Common myeloid progenitor, CD34-positive (primary cell): ENCODE results near the gene SEC23IP.
A peak's percentile ranks its signal among the peaks of the same experiment; 100 is the strongest.

Experiments
- CTCF ChIA-PET: fragments of 350-600 bp; sonication (Branson Sonifier 250); formaldehyde crosslinking; loops from one replicate; lab custom pipeline; 2021; ENCODE audit warnings: antibody characterized with exemption; lab: Charles Lee
- POLR2A ChIA-PET: fragments of 350-600 bp; sonication (Branson Sonifier 250); formaldehyde crosslinking; loops from one replicate; lab custom pipeline; 2021; ENCODE audit warnings: antibody characterized with exemption; lab: Charles Lee
- DNase-seq, 3 donors: peaks; one replicate each; pipeline versions ENCODE4 v3.0.0 to v3.0.0-alpha.2; 2013
- H3K27ac ChIP-seq, 2 experiments: 1 replicate in 1 of 2; 2 replicates in 1 of 2; pipeline ENCODE4 v1.7.0; 2013; ENCODE audit warnings: inconsistent platforms in 2 of 2, low read length in 2 of 2, mild to moderate bottlenecking in 2 of 2, low read depth in 1 of 2, moderate library complexity in 1 of 2; ENCODE audit not compliant: severe bottlenecking in 2 of 2, insufficient read depth in 1 of 2, poor library complexity in 1 of 2
- H3K27me3 ChIP-seq, 5 experiments: replicated peaks in 2 of 5; 1 replicate in 3 of 5; 2 replicates in 2 of 5; pipeline versions ENCODE4 v1.6.1 to v1.7.0; 2013; ENCODE audit warnings: low read length in 4 of 5, mild to moderate bottlenecking in 2 of 5, moderate library complexity in 2 of 5, inconsistent platforms in 1 of 5; ENCODE audit not compliant: insufficient read depth in 5 of 5, control insufficient read depth in 4 of 5
- H3K36me3 ChIP-seq, 4 experiments: 1 replicate in 2 of 4; 2 replicates in 2 of 4; pipeline versions ENCODE4 v1.6.1 to v1.7.0; 2013; ENCODE audit warnings: low read length in 3 of 4, control low read depth in 1 of 4, mild to moderate bottlenecking in 1 of 4; ENCODE audit not compliant: control insufficient read depth in 4 of 4, insufficient read depth in 4 of 4
- H3K4me1 ChIP-seq, 4 experiments: 1 replicate in 3 of 4; 2 replicates in 1 of 4; pipeline versions ENCODE4 v1.6.1 to v1.7.1; 2013; ENCODE audit warnings: low read length in 3 of 4, mild to moderate bottlenecking in 3 of 4, control low read depth in 1 of 4, inconsistent platforms in 1 of 4, moderate library complexity in 1 of 4; ENCODE audit not compliant: control insufficient read depth in 4 of 4, insufficient read depth in 4 of 4; ENCODE audit errors: control extremely low read depth in 1 of 4
- H3K4me3 ChIP-seq, 7 experiments: 1 replicate in 4 of 7; 2 replicates in 3 of 7; pipeline versions ENCODE4 v1.5.1 to v1.7.0; 2013; ENCODE audit warnings: mild to moderate bottlenecking in 7 of 7, low read length in 6 of 7, moderate library complexity in 6 of 7, inconsistent platforms in 2 of 7, low read depth in 2 of 7, control low read depth in 1 of 7; ENCODE audit not compliant: insufficient read depth in 4 of 7, control insufficient read depth in 1 of 7; ENCODE audit errors: extremely low read depth in 1 of 7
- H3K9me3 ChIP-seq, 5 experiments: 1 replicate in 4 of 5; 2 replicates in 1 of 5; pipeline versions ENCODE4 v1.6.1 to v1.7.1; 2013; ENCODE audit warnings: low read length in 4 of 5, mild to moderate bottlenecking in 2 of 5, inconsistent platforms in 1 of 5, low read depth in 1 of 5, moderate library complexity in 1 of 5; ENCODE audit not compliant: control insufficient read depth in 4 of 5, insufficient read depth in 2 of 5; ENCODE audit errors: control extremely low read depth in 1 of 5
- WGBS: methylation state at CpG from one replicate; pipeline ENCODE4 v1.1.5; 2013; ENCODE audit not compliant: insufficient coverage; 5-methylcytosine and 5-hydroxymethylcytosine counted together

Gene SEC23IP

DNA sequence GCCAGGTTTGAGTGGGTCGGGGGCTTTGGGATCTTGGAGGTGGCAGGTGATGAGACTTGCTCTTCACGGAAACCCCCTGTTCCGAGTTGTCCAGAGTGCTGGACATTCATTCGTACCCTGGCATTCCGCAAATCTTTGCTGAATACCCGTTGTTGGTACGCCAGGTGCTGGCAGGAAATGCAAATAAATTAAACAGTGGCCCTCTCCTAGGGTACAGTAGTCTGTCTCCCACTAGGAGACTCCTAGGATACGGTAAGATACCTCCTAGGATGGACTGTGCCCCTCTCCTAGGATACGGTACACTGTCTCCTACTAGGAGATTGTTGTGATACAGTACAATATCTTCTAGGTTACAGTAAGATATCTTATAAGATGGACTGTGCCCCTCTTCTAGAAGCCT is 544 bp downstream of the SEC23IP start:
- ChIA-PET CTCF (interaction anchor here (1.2 kb wide), 1 partner anchor 8 kb away, joined by 3 read pairs; no protein-coding TSS in a partner anchor), POLR2A (interaction anchor here (0.7 to 1.0 kb wide), 2 partner anchors 19 to 28 kb away, joined by 3 to 4 read pairs; no protein-coding TSS in a partner anchor)
- WGBS = 11% methylated on average over 7 of the region's 9 CpGs
- H3K27ac ChIP-seq = peak overlapping the region; percentile 77 to 85
- H3K9me3 ChIP-seq = no peaks in the 10 kb centered on the region
- peaks cover 2 to 56% (median 32%) of the 10 kb centered on the region in 4 experiments for H3K4me1 ChIP-seq
- H3K27me3 ChIP-seq = no peaks in the 10 kb centered on the region
- no peak for DNase-seq
- peaks cover 0 to 7% (median 3%) of the 10 kb centered on the region in 4 experiments for H3K36me3 ChIP-seq
- H3K4me3 ChIP-seq = peak overlapping the region; percentile 77 to 96 (median 92)

- DNase-seq = no peak
- no peaks in the 10 kb centered on the region for H3K27me3 ChIP-seq
- no peak overlapping the region for H3K27ac ChIP-seq
- CTCF ChIA-PET = interaction anchor here (2.1 kb wide), 1 partner anchor 34 kb away, joined by 4 read pairs; no protein-coding TSS in a partner anchor
- H3K4me3 ChIP-seq = peak overlapping the region in 2 of 7 experiments; percentile 50 to 96
- H3K36me3 ChIP-seq = peaks cover 3 to 16% (median 11%) of the 10 kb centered on the region in 4 experiments
- H3K9me3 ChIP-seq = no peaks in the 10 kb centered on the region
- POLR2A ChIA-PET = no interaction called here
- WGBS = 100% methylated on average over 3 of the region's 3 CpGs
- H3K4me1 ChIP-seq = peaks cover 2 to 48% (median 32%) of the 10 kb centered on the region in 4 experiments
Observed at GRCh38 chr10:119893845-119894427, 1.4 kb downstream of the SEC23IP start.

- POLR2A ChIA-PET = no interaction called here
- H3K4me1 ChIP-seq = peaks cover 2 to 42% (median 32%) of the 10 kb centered on the region in 4 experiments
- no peaks in the 10 kb centered on the region for H3K27me3 ChIP-seq
- WGBS = 36% methylated on average over 4 of the region's 4 CpGs
- H3K36me3 ChIP-seq = peaks cover 3 to 19% (median 14%) of the 10 kb centered on the region in 4 experiments
- no peaks in the 10 kb centered on the region for H3K9me3 ChIP-seq
- H3K4me3 ChIP-seq = no peak overlapping the region
- H3K27ac ChIP-seq = peak overlapping the region in 1 of 2 experiments; percentile 21
- CTCF ChIA-PET = interaction anchor here (2.1 kb wide), 1 partner anchor 36 kb away, joined by 4 read pairs; no protein-coding TSS in a partner anchor
- peak in 2 of 3 donors; percentile 69 to 77 for DNase-seq
Observed at GRCh38 chr10:119896061-119896655, 3.6 kb downstream of the SEC23IP start.

GRCh38 chr10:119896937-119897770 is 4.6 kb downstream of the SEC23IP start:
- ChIA-PET POLR2A (no interaction called here), CTCF (interaction anchor here (0.8 to 1.1 kb wide), 2 partner anchors 14 to 17 kb away, joined by 3 read pairs; no protein-coding TSS in a partner anchor)
- H3K36me3 ChIP-seq = peaks cover 3 to 22% (median 14%) of the 10 kb centered on the region in 4 experiments
- no peaks in the 10 kb centered on the region for H3K9me3 ChIP-seq
- no peak overlapping the region for H3K4me3 ChIP-seq
- H3K27me3 ChIP-seq = no peaks in the 10 kb centered on the region
- peaks cover under 1 to 34% (median 26%) of the 10 kb centered on the region in 4 experiments for H3K4me1 ChIP-seq
- 93% methylated on average over 5 of the region's 9 CpGs for WGBS
- H3K27ac ChIP-seq = no peak overlapping the region
- no peak for DNase-seq

- Histone ChIP-seq H3K36me3 (peaks cover 6 to 34% (median 23%) of the 10 kb centered on the region in 4 experiments), H3K4me3 (no peak overlapping the region), H3K4me1 (peaks cover 0 to 27% (median 21%) of the 10 kb centered on the region in 4 experiments), H3K27ac (no peak overlapping the region), H3K27me3 (no peaks in the 10 kb centered on the region), H3K9me3 (no peaks in the 10 kb centered on the region)
- no peak for DNase-seq
- CTCF ChIA-PET = interaction anchor here (1.0 kb wide), 1 partner anchor 25 kb away, joined by 3 read pairs; no protein-coding TSS in a partner anchor
- 100% methylated on average over 2 of the region's 4 CpGs for WGBS
- POLR2A ChIA-PET = no interaction called here
Observed at GRCh38 chr10:119898577-119898976, 6.0 kb downstream of the SEC23IP start.

GRCh38 chr10:119903946-119904666 is 11.6 kb downstream of the SEC23IP start:
- H3K27ac ChIP-seq = no peak overlapping the region
- WGBS = 96% methylated on average over 11 of the region's 16 CpGs
- no peaks in the 10 kb centered on the region for H3K27me3 ChIP-seq
- no peak overlapping the region for H3K4me3 ChIP-seq
- ChIA-PET CTCF (no interaction called here), POLR2A (no interaction called here)
- peaks cover 18 to 65% (median 35%) of the 10 kb centered on the region in 4 experiments for H3K36me3 ChIP-seq
- DNase-seq = no peak
- H3K4me1 ChIP-seq = peaks cover 0 to 2% (median under 1%) of the 10 kb centered on the region in 4 experiments
- H3K9me3 ChIP-seq = no peaks in the 10 kb centered on the region
